Dermis microvascular lymphatic vessel endothelial cell (primary cell): Measurements from ENCODE around the gene HPS4. TPM values are rescaled to one million over a fixed set of nuclear protein-coding genes. Genes with fewer than 3 reads are reported as not detected.
"Not testable (repeated sequence)": the region's sequence is repeated elsewhere in the genome, so short reads cannot be mapped to it uniquely, and the experiment has no call there.

ENCODE experiments used
- DNase-seq, 2 donors: peaks; one replicate each; pipeline versions ENCODE4 v3.0.0 to v3.0.0-alpha.2; 2010; ENCODE audit warnings: low read depth in 2 of 2
- total RNA-seq: library from RNA; depleted of rRNA; stranded (reverse); fragments of >200 nt; gene quantifications from 2 replicates; pipeline ENCODE4 v1.2.1, GENCODE V29; 2014

HPS4 gene
- total RNA-seq, 1 donor from 2014 or later: 11.6 TPM

DNA sequence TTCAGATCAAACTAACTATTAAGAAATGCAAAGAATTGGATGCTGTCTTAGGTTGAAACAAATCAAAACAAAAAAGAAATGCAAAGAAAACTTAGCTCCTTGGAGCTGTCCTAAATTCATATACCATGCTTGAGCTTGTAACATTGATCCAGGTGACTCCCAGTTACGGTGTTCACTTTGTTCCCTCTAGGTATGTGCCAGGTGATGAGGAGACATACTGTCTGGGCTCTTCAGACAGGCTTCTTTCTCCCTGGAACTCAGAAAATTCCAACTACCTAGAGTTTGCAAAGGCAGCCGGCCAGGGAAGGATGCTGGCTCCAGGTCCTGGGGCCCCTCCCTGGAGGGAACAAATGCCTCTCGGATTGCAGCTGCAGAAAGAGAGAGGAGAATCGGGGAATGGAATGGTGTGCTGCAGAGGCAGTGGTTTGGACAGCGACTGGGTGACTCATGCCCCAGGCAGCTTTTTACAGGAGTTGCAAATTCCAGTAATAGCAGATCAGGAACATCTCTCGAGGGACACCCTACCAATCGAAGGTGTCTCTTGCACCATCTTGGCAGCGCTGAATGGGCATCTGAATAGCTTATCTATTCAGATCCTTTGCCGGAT, 66.8 kb downstream of the HPS4 start:
- DNase-seq: no peak

DNA sequence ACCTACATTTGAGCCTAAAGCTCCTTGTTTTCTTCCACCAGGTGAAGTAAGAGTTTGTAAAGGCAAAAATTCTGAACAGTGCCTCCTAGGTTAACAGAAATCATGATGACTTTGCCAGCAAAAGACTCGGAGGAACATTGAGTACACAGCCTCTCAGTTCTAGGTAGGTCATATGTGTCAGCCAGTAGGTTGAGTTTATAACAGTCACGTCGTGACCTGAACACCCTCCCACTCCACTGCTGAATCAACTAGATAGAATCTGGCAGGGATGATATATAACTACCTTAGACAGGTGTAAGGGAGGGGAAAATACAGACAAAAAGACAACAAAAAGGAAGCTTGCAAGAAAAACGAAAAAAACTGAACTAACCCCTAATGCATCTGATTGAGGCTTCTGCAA, 67.3 kb downstream of the HPS4 start:
- DNase-seq: no peak

DNA sequence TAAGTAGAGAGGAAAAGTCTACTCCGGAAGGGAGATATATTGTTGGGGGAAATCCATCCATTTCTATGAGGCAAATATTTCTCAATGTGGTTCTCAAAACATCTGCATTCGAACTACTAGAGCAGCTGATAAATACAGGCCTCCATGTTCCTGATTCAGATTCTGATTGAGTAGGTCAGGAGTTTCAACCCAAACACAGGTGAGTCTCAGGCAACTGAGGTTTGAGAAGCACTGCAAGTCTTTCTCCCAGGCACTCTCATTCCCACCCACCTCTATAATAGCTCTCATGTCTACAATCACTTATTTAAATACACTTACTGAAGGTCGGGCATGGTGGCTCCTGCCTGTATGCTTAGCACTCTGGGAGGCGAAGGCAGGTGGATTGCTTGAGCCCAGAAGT, 69.2 kb downstream of the HPS4 start:
- DNase-seq: no peak

DNA sequence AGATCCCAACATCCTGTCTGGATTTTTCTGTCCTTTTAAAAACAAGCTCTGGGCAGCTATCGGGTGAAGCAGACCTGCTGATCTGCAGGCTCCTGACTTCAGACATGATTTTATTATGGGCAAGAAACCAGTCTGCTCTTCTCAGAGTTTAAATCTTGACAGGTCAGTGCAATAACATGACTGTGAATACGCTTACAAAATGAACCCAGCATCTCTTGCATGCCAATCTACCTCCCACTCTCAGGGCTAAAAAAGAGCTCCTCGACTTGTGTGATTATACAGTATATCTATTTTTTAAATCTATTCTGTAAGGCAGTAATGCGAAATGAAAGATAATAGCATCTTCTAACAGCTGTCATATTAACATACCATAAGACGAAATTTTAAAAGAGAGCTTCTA, 73.2 kb downstream of the HPS4 start:
- no peak for DNase-seq

DNA sequence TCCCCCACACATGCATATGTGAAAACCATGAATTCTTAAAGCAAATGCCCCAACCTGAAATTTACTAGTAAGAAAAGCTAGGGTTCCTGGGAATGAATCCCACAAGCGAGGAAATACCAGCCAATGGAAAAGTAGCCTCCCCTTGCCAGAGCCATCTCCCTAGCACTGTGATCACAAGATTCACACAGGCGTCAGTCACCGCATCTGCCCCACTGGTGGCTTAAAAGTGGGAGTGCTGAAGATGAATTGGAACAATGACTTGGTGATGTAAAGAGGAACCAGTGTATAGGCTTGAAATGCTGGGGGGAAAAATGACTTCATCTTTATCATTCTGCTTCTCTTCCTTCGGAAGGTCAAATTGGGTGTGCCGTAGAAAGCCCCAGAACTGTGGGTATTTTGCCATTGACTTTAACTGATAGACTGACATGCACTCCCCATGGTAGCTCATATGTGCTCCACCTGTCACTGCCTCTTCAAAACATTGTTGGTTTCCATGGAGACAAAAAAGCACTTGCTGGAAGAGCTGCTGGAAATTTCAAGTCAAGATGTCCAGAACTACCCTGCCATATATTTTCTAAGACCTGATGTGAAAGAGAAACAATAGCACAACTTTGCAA, 73.8 kb downstream of the HPS4 start:
- DNase-seq: peak in 1 of 2 donors; percentile 44

DNA sequence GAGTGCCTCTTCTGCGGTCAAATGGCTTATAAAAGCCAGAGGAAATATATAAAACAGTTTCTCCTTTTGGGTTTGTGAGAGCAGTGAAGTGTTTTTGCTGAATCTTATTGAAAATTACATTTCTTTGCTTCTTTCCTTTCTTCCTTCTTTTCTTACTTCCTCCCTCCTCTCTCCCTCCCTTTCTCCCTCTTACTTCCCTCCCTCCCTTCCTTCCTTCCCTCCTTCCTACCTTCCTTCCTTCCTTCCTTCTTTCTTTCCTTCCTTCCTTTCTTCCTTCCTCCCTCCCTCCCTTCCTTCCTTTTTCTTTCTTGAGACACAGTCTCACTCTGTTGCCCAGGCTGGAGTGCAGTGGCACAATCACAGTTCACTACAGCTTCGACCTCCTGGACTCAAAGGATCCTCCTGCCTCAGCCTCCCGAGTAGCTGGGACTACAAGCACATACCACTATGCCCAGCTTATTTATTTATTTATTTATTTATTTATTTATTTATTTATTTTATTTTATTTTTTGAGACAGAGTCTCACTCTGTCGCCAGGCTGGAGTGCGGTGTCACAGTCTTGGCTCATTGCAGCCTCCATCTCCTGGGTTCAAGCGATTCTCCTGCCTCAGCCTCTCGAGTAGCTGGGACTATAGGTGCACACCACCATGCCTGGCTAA, 74.9 kb downstream of the HPS4 start:
- not testable (repeated sequence) for DNase-seq

DNA sequence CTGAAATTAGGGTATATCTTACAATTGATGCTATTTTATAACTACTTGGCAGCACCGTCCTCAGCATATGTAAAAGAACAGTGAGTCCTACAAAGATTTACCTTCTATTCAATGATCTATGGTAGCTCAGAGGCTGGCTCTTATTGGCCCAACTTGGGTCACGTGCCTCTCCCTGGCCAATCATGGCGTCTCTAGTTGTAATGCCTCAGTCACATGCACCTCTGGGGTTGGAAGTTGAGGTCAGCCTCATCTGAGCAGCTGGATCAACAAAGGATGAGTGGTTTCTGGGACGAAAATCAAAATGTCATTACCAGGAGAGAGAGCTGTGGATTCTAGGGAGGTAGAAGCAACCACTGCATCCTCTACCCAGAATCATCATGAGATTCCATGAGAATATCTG, 77.5 kb downstream of the HPS4 start:
- no peak for DNase-seq

DNA sequence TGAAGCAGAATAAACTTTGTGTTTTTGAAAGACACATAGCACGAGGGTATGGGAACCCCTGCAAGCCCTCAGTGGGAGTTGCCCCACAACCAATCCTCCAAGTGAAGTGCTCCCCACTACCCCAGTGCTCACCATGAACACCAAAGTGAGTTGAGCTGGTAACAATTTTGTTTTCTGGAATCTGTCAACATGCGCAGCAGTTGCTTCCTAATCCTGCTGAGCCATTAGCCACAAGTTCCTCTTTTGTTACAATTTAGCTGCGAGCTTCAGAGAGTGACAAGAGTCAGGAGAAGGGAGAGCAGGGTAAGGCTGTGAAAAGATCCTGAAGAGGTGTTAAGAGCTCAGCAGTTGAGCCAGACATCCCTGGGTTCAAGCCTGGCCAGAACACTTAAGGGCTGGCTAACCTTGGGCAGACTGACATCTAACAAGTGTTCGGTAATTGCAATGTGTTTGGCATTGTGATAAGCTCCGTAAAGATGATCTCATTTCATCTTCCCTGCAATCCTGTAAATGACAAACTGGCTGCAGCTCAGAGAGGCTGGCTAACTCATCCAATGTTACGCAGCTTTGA, 78.6 kb downstream of the HPS4 start:
- no peak for DNase-seq

DNA sequence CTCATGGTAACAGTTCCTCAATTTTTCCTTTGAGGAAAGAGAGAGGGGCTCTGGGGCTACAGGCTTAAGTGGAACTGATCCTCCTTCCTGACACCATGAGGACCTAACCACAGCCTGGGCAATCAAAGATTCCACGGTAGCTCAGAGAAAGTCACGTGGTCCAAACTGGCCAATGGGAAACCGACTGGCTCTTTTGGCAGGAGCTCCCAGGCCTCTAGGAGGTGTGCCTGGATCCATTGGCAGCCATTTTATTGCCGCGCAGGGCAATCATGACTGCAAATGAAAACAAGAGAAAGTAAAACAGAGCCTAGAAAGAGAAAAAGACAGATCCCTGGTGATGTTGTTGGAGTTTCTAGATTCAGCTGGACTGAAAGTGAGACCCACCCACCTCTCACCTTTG, 81.9 kb downstream of the HPS4 start:
- DNase-seq: no peak

Other genes starting within 250 kb of the HPS4 start
- gene ASPHD2, start 54.5 kb downstream of the HPS4 start, total RNA-seq: 0.90 and 2.0 TPM in 2 replicates
- 9.2 and 15.4 TPM in 2 replicates for gene SRRD, start 94 bp upstream of the HPS4 start, total RNA-seq
- gene TFIP11, start 28.7 kb upstream of the HPS4 start, total RNA-seq: 30.2 and 37.0 TPM in 2 replicates
- 45.4 and 91.5 TPM in 2 replicates for gene TPST2, start 106.3 kb upstream of the HPS4 start, total RNA-seq
- 0.13 and 0.51 TPM in 2 replicates for gene CRYBB1, start 134.2 kb upstream of the HPS4 start, total RNA-seq
- gene CRYBA4, start 138.2 kb upstream of the HPS4 start, total RNA-seq: 0.13 TPM in 1 of 2 replicates, not detected in the other
- gene MIAT, start 173.8 kb upstream of the HPS4 start, total RNA-seq: 0.13 and 0.38 TPM in 2 replicates